ENCODE data around the gene TBC1D2B.

Gene TBC1D2B

GRCh38 chr15:78054966-78055365 lies 22.5 kb downstream of the TBC1D2B start:
- DNase-seq (ENCODE audit: low read depth), result no peak

GRCh38 chr15:78054518-78054917 lies 23.0 kb downstream of the TBC1D2B start:
- DNase-seq (ENCODE audit: low read depth), result no peak

DNA sequence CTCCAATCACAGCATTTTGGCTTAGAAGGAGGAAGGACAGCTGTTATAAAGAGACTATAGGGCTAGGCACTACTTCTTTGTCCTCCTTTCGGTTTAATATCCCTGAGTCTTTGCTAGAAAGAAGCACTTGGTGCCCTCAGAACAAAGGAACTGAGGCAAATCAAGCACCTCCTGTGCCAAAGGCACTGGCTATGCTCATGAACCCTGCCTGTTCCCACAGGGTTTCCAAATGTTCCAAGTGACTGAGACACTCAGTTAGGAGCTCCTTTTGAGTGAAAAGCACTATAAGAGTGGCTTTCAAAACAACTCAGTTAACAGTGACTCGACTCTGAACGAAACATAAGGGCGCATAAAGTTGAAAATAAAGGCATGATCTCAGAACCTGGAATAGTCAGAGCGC lies 25.0 kb downstream of the TBC1D2B start:
- DNase-seq (ENCODE audit: low read depth), result no peak

- no peak for DNase-seq (ENCODE audit: low read depth)
Measured at GRCh38 chr15:78052001-78052401, 25.5 kb downstream of the TBC1D2B start.

DNA sequence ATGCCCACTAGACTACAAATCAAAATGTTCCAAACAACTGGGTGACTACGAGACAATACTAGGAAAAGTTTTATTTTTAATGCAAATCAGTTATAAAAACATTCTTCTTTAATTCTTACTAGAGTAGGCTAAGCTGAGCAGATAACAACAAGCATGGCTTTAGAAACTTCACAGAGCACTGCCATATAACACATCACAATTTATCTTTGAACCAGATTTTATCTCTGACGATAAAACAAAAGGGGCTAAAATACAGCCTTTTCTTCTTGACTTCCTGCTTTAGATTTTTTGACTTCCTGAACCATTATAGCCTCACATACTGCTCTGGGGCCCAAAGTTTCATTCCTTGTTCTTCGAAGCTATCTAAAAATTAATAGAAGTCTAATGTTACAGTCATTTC lies 25.9 kb downstream of the TBC1D2B start:
- no peak for DNase-seq (ENCODE audit: low read depth)

- DNase-seq (ENCODE audit: low read depth), result no peak
Measured at GRCh38 chr15:78050826-78051225, 26.7 kb downstream of the TBC1D2B start.

GRCh38 chr15:78050441-78050809 lies 27.1 kb downstream of the TBC1D2B start:
- no peak for DNase-seq (ENCODE audit: low read depth)

- DNase-seq (ENCODE audit: low read depth), result peak; percentile 77
Measured at GRCh38 chr15:78049691-78050440, 27.6 kb downstream of the TBC1D2B start.

DNA sequence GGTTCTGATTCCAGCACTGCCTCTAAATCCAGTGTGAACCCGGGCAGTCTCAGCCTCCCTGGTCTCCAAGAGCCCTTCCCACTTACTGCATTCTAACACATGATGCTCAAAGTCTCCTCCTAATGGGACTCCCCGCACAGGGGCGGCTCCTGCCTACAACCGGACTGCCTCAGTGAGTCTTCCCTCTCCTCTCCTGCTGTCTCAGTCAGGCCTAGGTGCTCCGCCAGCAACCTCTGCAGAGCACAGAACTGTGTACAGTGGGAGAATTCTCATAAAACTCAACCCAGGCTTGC lies 28.9 kb downstream of the TBC1D2B start:
- no peak for DNase-seq (ENCODE audit: low read depth)

DNA sequence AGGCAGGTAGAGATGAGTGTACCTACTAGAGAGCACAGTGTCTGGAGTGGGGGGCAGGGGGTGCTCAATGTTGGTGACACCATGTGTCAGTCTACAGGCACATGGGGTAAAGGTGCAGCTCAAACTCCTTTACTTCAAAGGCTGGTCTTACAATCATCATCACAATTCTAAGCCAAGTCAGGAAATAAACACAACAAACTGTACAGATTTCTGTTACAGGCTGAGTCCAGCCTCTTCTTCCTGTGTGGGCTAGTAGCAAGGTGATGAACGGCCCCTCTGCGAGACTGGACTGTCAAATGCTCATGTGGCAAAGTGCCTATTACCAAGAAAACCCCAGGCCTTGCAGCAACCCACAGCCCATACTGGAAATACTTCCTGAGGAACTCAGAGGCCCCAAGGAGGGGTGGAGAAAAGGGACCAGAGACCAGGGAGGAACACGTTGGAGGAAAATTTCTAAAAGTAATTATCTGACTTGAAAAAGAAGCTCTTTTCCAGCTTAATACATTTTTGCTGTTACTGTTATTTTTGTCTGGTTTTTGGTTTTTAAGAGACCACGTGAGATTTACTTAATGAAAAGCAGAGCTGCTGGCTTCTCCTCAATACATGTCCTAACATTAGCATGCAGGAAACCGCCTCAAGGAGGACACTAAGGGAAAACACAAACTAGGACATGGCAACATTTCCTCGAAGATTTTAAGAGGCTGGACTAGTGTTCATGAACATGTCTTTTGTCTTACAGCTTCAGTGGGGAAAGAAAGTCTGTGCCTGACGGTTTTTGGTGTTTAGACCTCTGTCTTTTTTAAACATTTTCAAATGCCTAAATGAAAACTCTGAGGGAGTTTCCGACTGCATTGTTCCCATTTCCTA lies 29.5 kb downstream of the TBC1D2B start:
- DNase-seq (ENCODE audit: low read depth), result peak; percentile 82

GRCh38 chr15:78046796-78047341 lies 30.6 kb downstream of the TBC1D2B start:
- DNase-seq (ENCODE audit: low read depth), result no peak

DNA sequence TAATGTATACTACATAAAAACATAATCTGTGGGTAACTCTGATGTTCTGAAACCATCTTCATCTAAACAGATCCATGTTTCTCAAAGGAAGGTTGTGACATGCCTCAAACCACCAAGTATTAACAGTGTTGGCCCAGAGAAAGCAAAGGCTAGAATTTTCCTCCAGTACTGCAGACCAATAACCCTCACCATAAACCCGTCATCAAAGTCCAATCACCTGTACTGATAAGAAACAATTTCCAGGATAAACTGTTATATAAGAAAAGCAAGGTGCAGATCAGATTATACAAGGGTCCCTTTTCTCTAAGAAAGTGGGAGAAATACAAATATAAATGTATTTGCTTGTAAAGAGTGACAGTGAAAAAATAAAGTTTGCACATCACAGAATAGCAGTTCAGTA lies 32.3 kb downstream of the TBC1D2B start:
- DNase-seq (ENCODE audit: low read depth), result no peak

- peak; percentile 57 for DNase-seq (ENCODE audit: low read depth)
Measured at GRCh38 chr15:78044407-78045155, 32.9 kb downstream of the TBC1D2B start.

GRCh38 chr15:78041946-78042345 lies 35.6 kb downstream of the TBC1D2B start:
- no peak for DNase-seq (ENCODE audit: low read depth)

- DNase-seq (ENCODE audit: low read depth), result peak; percentile 48
Measured at GRCh38 chr15:78040653-78041244, 36.8 kb downstream of the TBC1D2B start.

DNA sequence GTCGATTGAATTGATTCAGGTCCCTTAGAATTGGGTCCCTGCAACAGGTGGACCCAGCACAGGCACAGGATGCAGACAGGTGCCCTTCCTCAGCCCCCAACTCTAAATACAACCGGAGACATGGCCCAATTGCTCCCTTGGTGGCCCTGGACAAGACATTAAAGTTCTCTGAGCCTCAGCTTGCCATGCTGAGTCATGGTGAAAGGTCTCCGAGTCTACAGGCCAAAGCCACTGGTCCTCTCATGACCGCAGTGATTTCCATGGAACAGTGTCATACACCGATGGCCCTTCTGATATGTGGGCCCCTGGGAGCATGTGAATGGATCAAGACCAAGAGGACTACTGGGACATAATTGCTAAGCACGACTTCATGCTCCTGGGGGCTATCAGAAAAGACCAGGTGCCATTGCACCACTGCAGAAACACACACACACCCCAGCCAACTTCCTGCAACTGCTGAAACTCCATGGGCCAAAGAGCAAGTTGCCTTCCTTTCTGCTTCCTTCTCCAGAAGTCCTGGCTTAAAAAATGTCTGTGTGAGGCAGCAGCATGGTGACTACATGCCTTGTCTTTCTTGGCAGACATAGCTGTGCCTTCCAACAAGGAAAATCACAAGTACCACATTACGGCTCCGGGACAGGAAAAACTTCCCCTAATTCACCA lies 38.8 kb downstream of the TBC1D2B start:
- no peak for DNase-seq (ENCODE audit: low read depth)

DNA sequence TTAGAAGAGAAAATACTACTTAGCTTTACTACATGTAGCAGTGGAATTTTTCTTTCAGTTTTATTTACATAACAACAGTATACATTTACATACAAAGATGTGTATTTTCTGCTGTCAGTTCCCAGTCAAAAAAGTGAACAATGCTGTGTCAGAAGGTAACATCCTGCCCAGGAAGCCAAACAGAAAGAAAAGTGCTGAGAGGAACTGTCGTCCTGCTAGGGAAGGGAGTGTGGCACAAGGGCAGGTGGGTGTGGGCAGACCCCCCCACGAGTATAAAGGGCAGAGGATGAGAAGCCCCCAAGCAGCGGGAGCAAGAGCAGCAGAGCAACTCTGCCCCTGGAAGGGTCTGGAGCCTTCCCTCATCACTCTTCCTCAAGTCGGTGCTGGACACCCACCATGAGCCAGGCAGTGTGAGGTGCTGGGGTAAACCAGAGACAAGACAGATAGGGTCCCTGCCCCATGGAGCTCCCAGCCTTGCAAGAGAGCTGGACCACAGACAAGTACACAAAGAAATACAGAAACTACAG lies 39.7 kb downstream of the TBC1D2B start:
- no peak for DNase-seq (ENCODE audit: low read depth)

DNA sequence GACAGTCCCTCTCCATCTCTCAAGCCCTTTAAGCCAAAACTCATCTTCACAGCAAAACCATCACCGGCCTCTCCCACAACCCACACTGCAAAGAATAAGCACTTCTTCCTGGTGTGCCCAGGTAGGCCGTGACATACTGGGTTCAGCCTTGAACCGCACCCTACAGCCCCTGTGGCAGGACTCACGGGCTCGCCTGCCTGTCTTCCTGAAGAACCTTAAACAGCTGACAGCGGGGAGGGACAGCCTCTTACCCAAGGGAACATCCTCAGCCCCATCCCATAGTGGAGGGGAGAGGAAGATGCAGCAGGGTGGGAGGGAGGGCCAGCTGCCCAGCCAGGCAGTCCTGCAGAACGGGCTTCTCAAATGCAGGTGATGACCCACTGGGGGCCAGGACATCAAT lies 40.2 kb downstream of the TBC1D2B start:
- DNase-seq (ENCODE audit: low read depth), result no peak

DNA sequence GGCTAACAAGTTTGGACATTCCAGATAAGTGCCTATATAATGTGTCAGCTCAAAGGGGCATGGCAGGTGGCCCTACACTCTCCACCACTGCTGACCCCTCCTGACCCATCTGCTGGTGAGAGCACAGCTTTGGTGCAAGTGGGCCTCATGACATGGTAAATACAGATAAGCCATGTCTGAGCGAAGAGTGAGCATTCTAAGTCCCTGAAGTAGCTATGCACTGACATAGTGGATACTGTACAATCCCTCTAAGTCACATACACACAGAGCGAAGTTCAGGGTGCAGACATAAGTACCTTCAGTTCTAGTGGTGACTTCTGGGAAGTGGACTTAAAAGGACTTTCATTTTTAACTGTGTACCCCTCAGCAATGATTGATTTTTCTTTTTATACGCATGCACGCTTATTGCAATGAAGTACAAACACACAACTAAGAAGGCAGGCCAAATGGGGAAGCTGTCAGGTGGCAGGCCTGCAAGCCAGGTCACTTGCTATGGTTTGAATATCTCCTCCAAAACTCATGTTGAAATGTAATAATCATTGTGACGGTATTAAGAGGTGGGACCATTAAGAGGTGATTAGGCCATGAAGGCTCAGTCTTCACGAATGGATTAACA lies 41.5 kb downstream of the TBC1D2B start:
- no peak for DNase-seq (ENCODE audit: low read depth)

DNA sequence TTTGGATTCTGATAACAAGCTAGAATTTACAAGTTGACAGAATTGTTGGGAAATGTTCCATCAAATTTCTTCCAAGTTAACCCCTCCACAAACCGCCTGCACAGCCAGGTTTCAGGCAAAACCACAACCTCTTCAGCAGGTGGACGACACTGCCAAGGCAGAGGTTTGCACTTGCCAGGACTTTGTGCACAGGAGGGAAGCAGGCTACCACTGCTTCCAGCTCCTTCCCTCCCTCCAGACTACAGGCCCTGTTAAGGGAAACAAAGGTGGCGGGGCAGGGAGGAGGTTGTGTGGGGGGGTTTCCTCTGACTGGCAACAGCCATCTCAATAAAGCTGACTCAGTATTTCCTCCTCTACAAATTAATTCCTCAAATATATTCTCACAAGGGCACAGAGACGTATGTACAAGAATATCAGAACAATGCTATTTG lies 42.2 kb downstream of the TBC1D2B start:
- DNase-seq (ENCODE audit: low read depth), result no peak
